ENCODE measurements around the gene LCAT.

The LCAT gene

DNA sequence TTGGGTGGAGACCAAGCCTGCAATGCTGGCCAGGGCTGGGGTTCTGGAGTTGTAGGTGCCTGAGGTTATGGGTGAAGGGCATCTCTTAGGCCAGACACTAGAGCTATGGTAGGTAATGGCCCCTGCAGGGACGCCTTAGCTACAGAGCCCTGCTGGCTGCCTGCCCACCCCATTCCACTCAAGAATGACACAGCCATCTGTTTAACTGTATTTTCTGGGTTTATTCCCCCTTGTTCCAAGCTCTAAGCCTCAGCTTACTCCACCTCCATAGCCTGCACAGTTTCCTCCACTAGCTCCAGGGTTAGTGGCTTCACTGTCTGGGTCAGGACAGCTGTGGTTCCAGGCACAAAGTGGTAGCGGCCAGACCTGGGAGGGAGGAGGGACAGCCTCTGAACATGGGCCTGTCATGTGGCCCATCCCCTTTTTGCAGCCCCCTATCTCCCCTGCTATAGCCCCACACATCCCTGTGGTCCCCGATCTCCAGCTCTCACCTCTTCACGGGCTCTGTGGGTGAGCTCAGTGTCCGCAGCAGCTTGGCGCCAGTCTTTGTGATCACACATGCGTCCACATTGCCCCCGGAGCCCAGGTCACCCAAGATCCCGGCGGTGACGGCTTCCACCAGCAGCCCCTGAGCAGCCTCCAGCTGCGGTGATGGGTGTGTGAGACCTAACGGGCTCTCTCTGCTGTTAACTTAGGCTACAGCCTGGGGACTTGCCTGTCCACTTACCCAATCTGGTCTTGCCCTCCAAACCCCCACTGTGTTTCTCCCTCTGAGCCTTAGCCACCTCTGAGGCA, 9.4 kb downstream of the LCAT start:
- DNase-seq (ENCODE audit: low spot score) (no peak), ATAC-seq (ENCODE audit: low read depth) (no peak)
- no peaks in the 10 kb centered on the region for H3K4me1 ChIP-seq (ENCODE audit: insufficient read depth, poor library complexity, severe bottlenecking)
- H3K27me3 ChIP-seq (ENCODE audit: insufficient read depth, poor library complexity, severe bottlenecking): no peaks in the 10 kb centered on the region
- TF ChIP-seq, protein P1, sequence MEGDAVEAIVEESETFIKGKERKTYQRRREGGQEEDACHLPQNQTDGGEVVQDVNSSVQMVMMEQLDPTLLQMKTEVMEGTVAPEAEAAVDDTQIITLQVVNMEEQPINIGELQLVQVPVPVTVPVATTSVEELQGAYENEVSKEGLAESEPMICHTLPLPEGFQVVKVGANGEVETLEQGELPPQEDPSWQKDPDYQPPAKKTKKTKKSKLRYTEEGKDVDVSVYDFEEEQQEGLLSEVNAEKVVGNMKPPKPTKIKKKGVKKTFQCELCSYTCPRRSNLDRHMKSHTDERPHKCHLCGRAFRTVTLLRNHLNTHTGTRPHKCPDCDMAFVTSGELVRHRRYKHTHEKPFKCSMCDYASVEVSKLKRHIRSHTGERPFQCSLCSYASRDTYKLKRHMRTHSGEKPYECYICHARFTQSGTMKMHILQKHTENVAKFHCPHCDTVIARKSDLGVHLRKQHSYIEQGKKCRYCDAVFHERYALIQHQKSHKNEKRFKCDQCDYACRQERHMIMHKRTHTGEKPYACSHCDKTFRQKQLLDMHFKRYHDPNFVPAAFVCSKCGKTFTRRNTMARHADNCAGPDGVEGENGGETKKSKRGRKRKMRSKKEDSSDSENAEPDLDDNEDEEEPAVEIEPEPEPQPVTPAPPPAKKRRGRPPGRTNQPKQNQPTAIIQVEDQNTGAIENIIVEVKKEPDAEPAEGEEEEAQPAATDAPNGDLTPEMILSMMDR (IDR thresholded peaks at IDR 0.05; ENCODE audit: poor library complexity, severe bottlenecking): no peak
- no peak overlapping the region for H3K27ac ChIP-seq (ENCODE audit: poor library complexity, severe bottlenecking)
- H3K36me3 ChIP-seq (ENCODE audit: low read depth): peaks cover 3% of the 10 kb centered on the region
- peak overlapping the region; percentile 67 for H3K4me3 ChIP-seq (ENCODE audit: severe bottlenecking)
- no peaks in the 10 kb centered on the region for H3K9me3 ChIP-seq (ENCODE audit: severe bottlenecking)

- TF ChIP-seq, protein P1 (IDR thresholded peaks at IDR 0.05; ENCODE audit: poor library complexity, severe bottlenecking): no peak
- Histone ChIP-seq H3K9me3 (ENCODE audit: severe bottlenecking) (no peaks in the 10 kb centered on the region), H3K27me3 (ENCODE audit: insufficient read depth, poor library complexity, severe bottlenecking) (no peaks in the 10 kb centered on the region), H3K36me3 (ENCODE audit: low read depth) (peaks cover 10% of the 10 kb centered on the region), H3K4me3 (ENCODE audit: severe bottlenecking) (no peak overlapping the region), H3K4me1 (ENCODE audit: insufficient read depth, poor library complexity, severe bottlenecking) (no peaks in the 10 kb centered on the region), H3K27ac (ENCODE audit: poor library complexity, severe bottlenecking) (no peak overlapping the region)
- no peak for ATAC-seq (ENCODE audit: low read depth)
- DNase-seq (ENCODE audit: low spot score): no peak
Measured at GRCh38 chr16:67933805-67934204, 10.1 kb downstream of the LCAT start.

DNA sequence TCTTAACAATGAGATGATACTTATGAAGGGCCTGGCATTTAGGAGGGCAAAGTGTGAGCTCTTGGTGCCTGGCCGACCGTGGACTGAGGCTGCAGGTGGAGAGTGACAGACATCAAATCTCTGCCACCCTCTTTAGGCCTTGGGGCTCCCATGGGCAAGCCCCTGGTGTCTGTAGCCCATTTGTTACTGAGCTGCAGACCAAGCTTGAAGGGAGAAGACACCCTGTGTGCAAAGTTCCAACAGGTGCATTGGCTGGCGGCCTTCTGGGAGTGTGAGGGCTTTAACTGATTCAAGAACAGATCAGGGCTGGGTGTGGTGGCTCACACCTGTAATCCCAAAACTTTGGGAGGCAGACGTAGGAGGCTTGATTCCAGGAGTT, 11.5 kb downstream of the LCAT start:
- H3K36me3 ChIP-seq (ENCODE audit: low read depth): peaks cover 23% of the 10 kb centered on the region

GRCh38 chr16:67931712-67932461, 12.0 kb downstream of the LCAT start, which contains the start of gene CTRL:
CTRL (minus strand) TSS chr16:67931862; CDS start chr16:67931852, 10 bp downstream.
- DNase-seq (ENCODE audit: low spot score): no peak
- no peak for ATAC-seq (ENCODE audit: low read depth)
- Histone ChIP-seq H3K27me3 (ENCODE audit: insufficient read depth, poor library complexity, severe bottlenecking) (no peaks in the 10 kb centered on the region), H3K4me3 (ENCODE audit: severe bottlenecking) (no peak within 1 kb of the TSS), H3K27ac (ENCODE audit: poor library complexity, severe bottlenecking) (no peak within 1 kb of the TSS), H3K4me1 (ENCODE audit: insufficient read depth, poor library complexity, severe bottlenecking) (no peaks in the 10 kb centered on the region), H3K9me3 (ENCODE audit: severe bottlenecking) (no peaks in the 10 kb centered on the region), H3K36me3 (ENCODE audit: low read depth) (peaks cover 24% of the 10 kb centered on the region)
- TF ChIP-seq, protein P1 (IDR thresholded peaks at IDR 0.05; ENCODE audit: poor library complexity, severe bottlenecking): no peak

More for the DNA sequence above, 11.5 kb downstream of the LCAT start:
- Histone ChIP-seq H3K27ac (ENCODE audit: poor library complexity, severe bottlenecking) (no peak overlapping the region), H3K27me3 (ENCODE audit: insufficient read depth, poor library complexity, severe bottlenecking) (no peaks in the 10 kb centered on the region), H3K4me3 (ENCODE audit: severe bottlenecking) (no peak overlapping the region), H3K9me3 (ENCODE audit: severe bottlenecking) (no peaks in the 10 kb centered on the region), H3K4me1 (ENCODE audit: insufficient read depth, poor library complexity, severe bottlenecking) (no peaks in the 10 kb centered on the region)
- ATAC-seq (ENCODE audit: low read depth) (no peak), DNase-seq (ENCODE audit: low spot score) (no peak)
- TF ChIP-seq, protein P1 (IDR thresholded peaks at IDR 0.05; ENCODE audit: poor library complexity, severe bottlenecking): no peak
